Smooth muscle cell of trachea (primary cell): Measurements from ENCODE around the gene ZNF574. TPM values are rescaled to one million over a fixed set of nuclear protein-coding genes. Genes with fewer than 3 reads are reported as not detected.

Experiments used
- total RNA-seq: library from RNA; depleted of rRNA; stranded (reverse); fragments of >200 nt; gene quantifications from 2 replicates; pipeline ENCODE4 v1.2.1, GENCODE V29; 2014

ZNF574 gene
- 10.8 and 15.7 TPM in 2 replicates for total RNA-seq

GRCh38 chr19:42075616-42076379 lies at the start of gene ZNF574:
ZNF574 (plus strand) TSS chr19:42076166; CDS start chr19:42078607, 2,441 bp downstream.

GRCh38 chr19:42069619-42070351 lies 6.2 kb upstream of the ZNF574 start, which contains the start of gene GRIK5:
GRIK5 (minus strand) TSS chr19:42070206; CDS start chr19:42065770, 4,436 bp downstream.

Other genes with a start within 250 kb of the ZNF574 start
- gene LYPD4, start 231.5 kb upstream of the ZNF574 start, total RNA-seq: not detected in 2 replicates
- not detected in 2 replicates for gene DMRTC2, start 231.1 kb upstream of the ZNF574 start, total RNA-seq
- 959 and 1,046 TPM in 2 replicates for gene RPS19, start 215.9 kb upstream of the ZNF574 start, total RNA-seq
- gene CD79A, start 198.9 kb upstream of the ZNF574 start, total RNA-seq: 0.17 TPM in 1 of 2 replicates, not detected in the other
- 37.5 and 39.9 TPM in 2 replicates for gene ARHGEF1, start 193.0 kb upstream of the ZNF574 start, total RNA-seq
- under 0.01 TPM in 1 of 2 replicates, not detected in the other for gene ERFL, start 147.7 kb upstream of the ZNF574 start, total RNA-seq
- gene RABAC1, start 116.8 kb upstream of the ZNF574 start, total RNA-seq: 135 and 204 TPM in 2 replicates
- under 0.01 and 0.15 TPM in 2 replicates for gene ATP1A3, start 81.9 kb upstream of the ZNF574 start, total RNA-seq
- 0.58 and 0.66 TPM in 2 replicates for gene GRIK5, start 6.0 kb upstream of the ZNF574 start, total RNA-seq
- 0.17 TPM in 1 of 2 replicates, not detected in the other for gene POU2F2, start 56.3 kb downstream of the ZNF574 start, total RNA-seq
- gene DEDD2, start 141.5 kb downstream of the ZNF574 start, total RNA-seq: 19.2 and 22.0 TPM in 2 replicates
- gene ZNF526, start 144.1 kb downstream of the ZNF574 start, total RNA-seq: 9.7 and 12.7 TPM in 2 replicates
- 14.7 and 17.9 TPM in 2 replicates for gene GSK3A, start 166.4 kb downstream of the ZNF574 start, total RNA-seq
- 26.0 and 31.9 TPM in 2 replicates for gene ERF, start 179.0 kb downstream of the ZNF574 start, total RNA-seq
- gene CIC, start 193.1 kb downstream of the ZNF574 start, total RNA-seq: 43.5 and 44.0 TPM in 2 replicates
- gene PRR19, start 226.0 kb downstream of the ZNF574 start, total RNA-seq: 0.15 and 1.5 TPM in 2 replicates
- gene PAFAH1B3, start 226.5 kb downstream of the ZNF574 start, total RNA-seq: 14.9 and 46.7 TPM in 2 replicates
- 0.33 TPM in 1 of 2 replicates, not detected in the other for gene TMEM145, start 237.1 kb downstream of the ZNF574 start, total RNA-seq
- 30.3 and 65.5 TPM in 2 replicates for gene MEGF8, start 249.5 kb downstream of the ZNF574 start, total RNA-seq